ENCODE data around the gene RPS3. TPM values are rescaled to one million over a fixed set of nuclear protein-coding genes. Genes with fewer than 3 reads are reported as not detected.
A peak's percentile ranks its signal among the peaks of the same experiment; 100 is the strongest.
"Not testable (repeated sequence)": the region's sequence is repeated elsewhere in the genome, so short reads cannot be mapped to it uniquely, and the experiment has no call there.

The RPS3 gene
- 1,332 TPM for total RNA-seq

- DNase-seq: peak; percentile 98
These were observed at the start of gene RPS3 for GRCh38 chr11:75399344-75400145. Gene RPS3, plus strand, starts transcription at chr11:75399518. Its CDS starts 30 bp downstream, at chr11:75399548.

- no peak for DNase-seq
These were observed 49.7 kb upstream of the RPS3 start for GRCh38 chr11:75349521-75350116.

- no peak for DNase-seq
These were observed 49.1 kb upstream of the RPS3 start for GRCh38 chr11:75350122-75350742.

GRCh38 chr11:75350743-75351540 is 48.4 kb upstream of the RPS3 start:
- DNase-seq: peak; percentile 45

- no peak for DNase-seq
These were observed 47.9 kb upstream of the RPS3 start, which contains the start of gene ARRB1 for GRCh38 chr11:75351541-75351790. Gene ARRB1, minus strand, starts transcription at chr11:75351661. Its CDS starts 54 bp downstream, at chr11:75351607.

- DNase-seq: peak; percentile 70
These were observed 47.3 kb upstream of the RPS3 start for GRCh38 chr11:75351791-75352587.

GRCh38 chr11:75352588-75353206 is 46.6 kb upstream of the RPS3 start:
- no peak for DNase-seq

GRCh38 chr11:75355051-75355450 is 44.3 kb upstream of the RPS3 start:
- DNase-seq: no peak

- DNase-seq: no peak
These were observed 42.7 kb upstream of the RPS3 start for GRCh38 chr11:75356613-75357012.

- DNase-seq: not testable (repeated sequence)
These were observed 37.0 kb upstream of the RPS3 start for GRCh38 chr11:75362285-75362684.

GRCh38 chr11:75365711-75366181 is 33.6 kb upstream of the RPS3 start:
- DNase-seq: no peak

GRCh38 chr11:75366826-75367225 is 32.5 kb upstream of the RPS3 start:
- not testable (repeated sequence) for DNase-seq

GRCh38 chr11:75369560-75370255 is 29.6 kb upstream of the RPS3 start:
- no peak for DNase-seq

GRCh38 chr11:75371949-75372876 is 27.1 kb upstream of the RPS3 start:
- peak; percentile 32 for DNase-seq

GRCh38 chr11:75373201-75373600 is 26.1 kb upstream of the RPS3 start:
- no peak for DNase-seq

GRCh38 chr11:75374646-75375045 is 24.7 kb upstream of the RPS3 start:
- DNase-seq: no peak

- no peak for DNase-seq
These were observed 23.7 kb upstream of the RPS3 start for GRCh38 chr11:75375626-75376025.

- DNase-seq: no peak
These were observed 23.1 kb upstream of the RPS3 start for GRCh38 chr11:75376175-75376574.

GRCh38 chr11:75378776-75379175 is 20.5 kb upstream of the RPS3 start:
- DNase-seq: not testable (repeated sequence)

All from tongue (tissue), 2 donors.